K562 (cell line): ENCODE measurements around the gene NOP14. TPM values are rescaled to one million over a fixed set of nuclear protein-coding genes. Genes with fewer than 3 reads are reported as not detected.

Experiments
- E2F8 ChIP-seq: fragments of 450-650 bp; IDR thresholded peaks from 2 replicates; pipeline ENCODE4 v1.7.1; 2018; ENCODE audit warnings: mild to moderate bottlenecking, low read depth; ENCODE audit not compliant: partially characterized antibody
- ELK3 ChIP-seq: fragments of 450-650 bp; formaldehyde crosslinking; IDR thresholded peaks from 2 replicates; pipeline ENCODE4 v1.4.0; 2020; ENCODE audit warnings: mild to moderate bottlenecking
- FIP1L1 ChIP-seq: fragments of 200-400 bp; formaldehyde crosslinking; IDR thresholded peaks from 2 replicates; pipeline ENCODE4 v1.6.1; 2018; ENCODE audit warnings: mild to moderate bottlenecking, low read depth, low read length; ENCODE audit not compliant: poor library complexity, severe bottlenecking
- HIVEP1 ChIP-seq: fragments of 250-450 bp; sonication (Bioruptor Pico); IDR thresholded peaks from 2 replicates; pipeline ENCODE4 v1.4.0; 2020; ENCODE audit warnings: mild to moderate bottlenecking
- HMGXB4 ChIP-seq: sonication (generic); formaldehyde crosslinking; IDR thresholded peaks from 2 replicates; pipeline ENCODE4 v1.8.1; 2023; ENCODE audit warnings: mild to moderate bottlenecking, missing genetic modification reagents
- JUNB ChIP-seq: fragments of 450-650 bp; formaldehyde crosslinking; conservative IDR thresholded peaks from 2 replicates; pipeline ENCODE4 v1.4.0; 2020; ENCODE audit warnings: mild to moderate bottlenecking
- KLF13 ChIP-seq: fragments of 450-650 bp; IDR thresholded peaks from 2 replicates; pipeline ENCODE4 v1.6.1; 2016; ENCODE audit warnings: missing genetic modification characterization, low read depth, mild to moderate bottlenecking, missing compliant biosample characterization, moderate library complexity, borderline replicate concordance
- L3MBTL2 ChIP-seq: fragments of 450-650 bp; IDR thresholded peaks from 2 replicates; pipeline ENCODE4 v1.6.1; 2016; ENCODE audit warnings: mild to moderate bottlenecking, moderate library complexity
- LEF1 ChIP-seq: fragments of 450-650 bp; IDR thresholded peaks from 2 replicates; pipeline ENCODE4 v1.6.1; 2016; ENCODE audit warnings: mild to moderate bottlenecking
- MAFK ChIP-seq: IDR thresholded peaks from 2 replicates; pipeline ENCODE4 v1.6.1; 2011; ENCODE audit warnings: low read length, improper control_type of control experiment
- NR4A1 ChIP-seq, 2 experiments: fragments of 250-450 bp in 1 of 2; fragments of 450-650 bp in 1 of 2; sonication (Bioruptor Pico) in 1 of 2; IDR thresholded peaks; 2 replicates each; pipeline versions ENCODE4 v1.4.0 to v1.6.1; 2016 to 2020; ENCODE audit warnings: mild to moderate bottlenecking in 2 of 2, missing compliant biosample characterization in 1 of 2, missing genetic modification characterization in 1 of 2, moderate library complexity in 1 of 2
- PHF21A ChIP-seq: fragments of 450-650 bp; IDR thresholded peaks from 2 replicates; pipeline ENCODE4 v1.6.1; 2017; ENCODE audit warnings: low read depth, borderline replicate concordance
- RCOR1 ChIP-seq, 2 experiments: IDR thresholded peaks; 2 replicates each; pipeline ENCODE4 v1.6.1; 2012; ENCODE audit warnings: low read depth in 2 of 2, low read length in 2 of 2, borderline replicate concordance in 1 of 2, improper control_type of control experiment in 1 of 2
- SMARCB1 ChIP-seq: IDR thresholded peaks from 2 replicates; pipeline ENCODE4 v1.6.1; 2011; ENCODE audit warnings: improper control_type of control experiment, low read depth; ENCODE audit not compliant: insufficient read length
- ZBTB5 ChIP-seq: fragments of 450-650 bp; IDR thresholded peaks from 2 replicates; pipeline ENCODE4 v1.6.1; 2017; ENCODE audit warnings: antibody characterized with exemption
- ZNF146 ChIP-seq: IDR thresholded peaks from one replicate; pipeline ENCODE4 v1.6.1; 2018; ENCODE audit warnings: missing compliant biosample characterization; ENCODE audit not compliant: unreplicated experiment
- ZNF707 ChIP-seq: fragments of 250-450 bp; sonication (Bioruptor Pico); conservative IDR thresholded peaks from 2 replicates; pipeline ENCODE4 v1.8.0; 2022; ENCODE audit warnings: inconsistent platforms, mild to moderate bottlenecking, moderate library complexity
- polyA plus RNA-seq, 8 experiments: library from polyadenylated mRNA; depleted of rRNA in 4 of 8; stranded (reverse) in 5 of 8; unstranded in 3 of 8; fragments of >200 nt; fragmentation: Nextera tagmentation in 2 of 8; fragmentation: Illumina TruSeq in 1 of 8; extraction: Ambion mirVana in 2 of 8; extraction: Trizol in 1 of 8; gene quantifications; 2 replicates each; pipeline versions ENCODE4 v1.2.1 to v1.2.3, GENCODE V29; 2011 to 2014; ENCODE audit warnings: inconsistent platforms in 1 of 8, missing spikeins in 1 of 8
- total RNA-seq, 7 experiments: library from RNA; depleted of rRNA in 6 of 7; stranded (reverse); fragments of >200 nt in 6 of 7; fragmentation: Illumina TruSeq in 2 of 7; extraction: Trizol in 2 of 7; gene quantifications; 2 replicates each; pipeline versions ENCODE4 v1.2.1 to v1.2.3, GENCODE V29; 2011 to 2021; ENCODE audit warnings: low replicate concordance in 1 of 7

Gene NOP14
- total and polyA plus RNA-seq, 9 of the 15 experiments (the other 6 are each of a cell fraction or from before 2014, with no cell fraction given): 12.7 to 76.0 (median 50.9) TPM

DNA sequence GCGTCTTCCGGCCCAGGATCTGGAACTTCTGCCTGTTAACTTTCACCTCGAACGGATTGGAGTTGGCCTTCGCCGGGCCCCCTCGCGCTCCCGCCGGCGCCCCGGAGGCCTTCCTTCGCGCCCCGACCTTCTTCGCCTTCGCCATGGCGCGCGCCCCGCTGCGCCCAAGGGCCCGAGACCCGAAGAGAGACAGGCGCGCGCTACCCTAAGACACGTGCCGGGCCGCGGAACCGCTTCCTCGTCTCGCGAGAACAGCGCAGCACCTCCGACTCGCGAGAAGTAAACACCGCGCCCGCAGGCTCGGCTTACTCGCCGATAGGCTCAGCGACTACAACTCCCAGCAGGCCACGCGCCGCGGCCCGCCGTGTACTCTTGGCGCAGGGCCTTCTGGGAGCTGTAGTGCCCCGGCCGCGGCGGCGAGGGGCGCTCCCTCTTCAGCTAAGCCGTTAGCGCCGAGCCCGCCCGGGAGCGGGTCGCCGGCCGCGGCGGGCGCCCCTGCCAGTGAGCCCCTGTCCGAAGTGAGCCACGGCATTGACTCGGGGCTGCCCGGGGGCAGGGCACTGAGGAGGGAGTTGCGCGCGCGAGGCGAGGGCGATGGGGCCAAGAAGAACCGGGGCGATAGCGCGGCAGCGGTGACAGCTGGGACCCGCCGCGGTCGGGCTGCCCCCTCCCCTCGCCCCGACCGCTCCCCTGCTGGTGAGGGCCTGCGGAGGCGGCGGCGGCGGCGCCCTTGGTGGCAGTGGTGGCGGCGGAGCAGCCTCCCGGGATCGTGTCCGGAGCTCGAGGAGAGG lies at the start of gene NOP14, which contains the start of gene GRK4 (continued):
- TF ChIP-seq E2F8 (no peak), LEF1 (no peak), ZBTB5 (no peak), RCOR1 (IDR thresholded peaks at IDR 0.05; ENCODE audit: borderline replicate concordance in 1 of 2, low read depth in 2 of 2, low read length in 2 of 2) (no peak), ZNF707 (CRISPR knock-in tag) (no peak), PHF21A (no peak), KLF13 (tag) (no peak; the same call in 1 of the 2 replicates), NR4A1 (CRISPR knock-in tag; IDR thresholded peaks at IDR 0.05) (no peak), NR4A1 (tag; IDR thresholded peaks at IDR 0.05) (no peak), L3MBTL2 (peak; percentile 100), HIVEP1 (CRISPR knock-in tag) (no peak), MAFK (no peak), SMARCB1 (no peak), ZNF146 (CRISPR knock-in tag) (no peak), JUNB (CRISPR knock-in tag) (no peak), ELK3 (no peak), FIP1L1 (peak; percentile 26), HMGXB4 (CRISPR knock-in tag) (no peak)
